GM18505 (cell line): Measurements from ENCODE around the gene MYOT.

Source experiments
- ATAC-seq: cut with Tn5 transposase; IDR thresholded peaks from one replicate; pipeline ENCODE4 v1.9.1; 2021; ENCODE audit not compliant: unreplicated experiment
- POLR2A ChIP-seq: IDR thresholded peaks from 4 replicates; pipeline ENCODE4 v1.6.1; 2011; ENCODE audit warnings: borderline replicate concordance; ENCODE audit not compliant: insufficient read depth, insufficient read length; ENCODE audit errors: extremely low read depth

MYOT gene

DNA sequence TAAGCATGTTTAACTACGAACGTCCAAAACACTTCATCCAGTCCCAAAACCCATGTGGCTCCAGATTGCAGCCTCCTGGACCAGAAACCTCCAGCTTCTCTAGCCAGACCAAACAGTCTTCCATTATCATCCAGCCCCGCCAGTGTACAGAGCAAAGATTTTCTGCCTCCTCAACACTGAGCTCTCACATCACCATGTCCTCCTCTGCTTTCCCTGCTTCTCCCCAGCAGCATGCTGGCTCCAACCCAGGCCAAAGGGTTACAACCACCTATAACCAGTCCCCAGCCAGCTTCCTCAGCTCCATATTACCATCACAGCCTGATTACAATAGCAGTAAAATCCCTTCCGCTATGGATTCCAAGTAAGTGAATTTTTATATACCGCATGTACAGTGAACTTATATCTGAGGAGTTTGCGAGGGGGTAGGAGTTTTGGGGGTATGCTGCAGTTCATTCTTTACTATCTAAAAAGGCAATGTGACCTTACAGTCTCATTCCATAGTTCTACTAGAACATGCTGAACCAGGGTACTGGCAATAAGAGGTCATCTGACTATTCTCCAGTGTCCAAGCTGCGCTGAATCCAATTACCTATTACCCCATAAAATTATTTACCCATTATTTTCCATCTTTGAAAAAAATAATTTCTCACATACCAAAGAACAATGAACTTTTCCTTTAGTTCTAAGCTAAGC, 3.1 kb downstream of the MYOT start:
- no peak for ATAC-seq
- TF ChIP-seq POLR2A: no peak

DNA sequence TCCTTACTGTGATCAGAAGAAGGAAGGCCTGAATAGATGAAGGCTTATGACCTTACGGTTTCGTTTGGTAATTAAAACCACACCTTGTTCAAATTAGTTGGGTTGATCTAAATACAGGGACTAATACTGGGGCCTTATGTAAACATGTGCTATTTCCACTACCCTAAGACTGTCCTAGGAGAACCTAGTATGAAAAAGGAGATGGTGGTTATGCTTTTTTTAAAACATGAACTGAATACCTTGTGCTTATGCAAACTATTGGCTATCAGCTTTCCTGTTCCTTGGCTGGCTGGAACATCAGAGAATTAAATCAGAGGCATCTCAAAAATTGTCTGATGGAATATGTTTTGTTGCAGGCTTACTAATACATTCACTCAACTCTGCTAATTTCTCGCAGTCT, 3.9 kb downstream of the MYOT start:
- no peak for TF ChIP-seq POLR2A
- ATAC-seq: no peak

DNA sequence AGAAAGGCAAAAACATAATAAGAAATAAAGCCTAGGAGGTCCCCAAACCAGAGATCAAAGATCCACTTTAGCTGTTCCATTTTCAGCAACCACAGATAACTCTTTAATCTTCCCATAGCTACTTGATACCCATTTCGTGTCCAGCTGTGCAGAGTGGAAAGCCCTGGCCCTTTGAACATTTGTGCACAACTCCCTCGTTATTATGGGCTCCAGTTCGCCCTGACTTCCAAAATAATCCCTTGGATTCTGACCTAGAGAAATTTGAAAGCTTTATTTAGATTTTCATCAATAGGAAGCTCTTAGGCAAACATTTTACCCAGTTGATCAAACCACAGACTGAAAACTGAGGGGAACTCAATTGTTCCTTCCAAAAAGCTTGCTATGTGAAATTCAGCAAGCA, 4.8 kb downstream of the MYOT start:
- no peak for TF ChIP-seq POLR2A

DNA sequence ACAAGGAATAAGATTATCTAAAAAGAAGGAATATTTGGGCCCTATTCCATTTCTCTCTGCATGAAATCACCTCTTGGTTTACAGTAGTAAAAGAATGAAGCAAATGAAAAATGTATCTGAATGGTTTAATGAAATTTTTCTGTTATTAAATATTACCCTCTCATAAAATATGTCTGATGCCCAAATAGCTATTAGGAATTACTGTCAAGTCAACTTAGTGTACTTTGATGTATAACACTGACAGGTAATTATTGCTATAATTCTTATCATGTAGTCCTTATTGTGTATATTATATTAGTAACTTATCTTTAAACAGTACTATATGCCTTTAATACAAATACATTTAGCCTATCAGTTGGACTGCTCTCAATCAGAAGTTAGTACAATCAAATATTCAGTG, 8.4 kb downstream of the MYOT start:
- ATAC-seq: no peak
- TF ChIP-seq POLR2A: no peak

More for the DNA sequence above, 4.8 kb downstream of the MYOT start:
- ATAC-seq: no peak

DNA sequence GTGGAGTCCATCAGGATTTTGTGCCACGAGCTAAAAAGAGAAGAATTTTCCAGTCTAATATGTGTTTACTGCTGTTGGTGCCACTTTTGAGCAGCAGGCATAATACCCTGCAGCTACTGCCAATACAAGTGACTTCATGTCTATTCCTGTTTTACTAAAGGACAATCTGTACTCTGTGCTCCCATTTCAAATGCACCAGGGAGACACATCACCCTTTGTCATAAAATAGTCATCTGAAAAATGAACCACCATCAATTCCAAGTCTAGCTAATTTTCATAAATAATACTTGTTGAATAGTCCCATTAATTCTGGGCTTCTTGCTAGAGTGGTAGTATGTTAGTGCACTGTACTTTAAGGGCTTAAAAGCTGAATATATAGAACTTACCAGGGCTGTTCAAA, 12.7 kb downstream of the MYOT start:
- ATAC-seq: no peak
- no peak for TF ChIP-seq POLR2A

DNA sequence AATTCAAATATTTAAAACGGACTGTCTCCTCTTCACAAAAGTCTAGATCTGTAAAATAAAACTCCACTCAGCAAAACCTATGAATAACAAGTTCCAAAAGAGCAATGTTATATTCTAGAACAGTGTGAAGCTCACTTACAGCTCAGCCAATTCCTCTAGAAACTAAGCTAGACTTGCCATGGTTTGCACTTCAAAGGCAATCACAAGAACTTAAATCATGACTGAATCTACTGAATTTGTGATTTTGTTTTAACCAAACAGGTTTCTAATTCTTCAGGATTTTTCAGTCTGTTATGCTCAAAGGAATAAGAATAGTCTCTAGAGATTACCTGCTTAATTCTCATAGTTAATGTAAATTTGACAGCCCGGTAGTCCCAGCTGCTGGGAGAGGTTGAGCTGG, 20.2 kb downstream of the MYOT start:
- TF ChIP-seq POLR2A: no peak
- no peak for ATAC-seq

DNA sequence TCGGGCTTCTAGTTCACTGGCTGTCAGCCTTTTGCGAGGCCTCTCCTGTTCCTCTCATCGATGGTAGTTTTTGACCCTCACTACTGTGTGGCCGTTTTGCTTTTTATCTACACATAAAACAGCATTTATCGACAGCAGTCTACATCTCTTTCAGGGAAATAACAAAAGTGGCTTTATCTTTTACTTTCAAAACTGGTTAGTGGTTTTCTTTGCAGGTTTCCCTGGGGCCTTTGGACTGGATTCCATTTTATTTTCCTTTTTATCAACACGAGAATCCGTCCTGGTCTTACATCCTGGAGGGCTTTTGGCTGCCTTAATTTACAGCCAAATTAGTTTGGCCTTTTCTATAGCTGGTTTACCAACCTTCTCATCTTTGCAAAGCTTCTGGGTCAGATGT, 20.8 kb downstream of the MYOT start:
- no peak for ATAC-seq
- no peak for TF ChIP-seq POLR2A

DNA sequence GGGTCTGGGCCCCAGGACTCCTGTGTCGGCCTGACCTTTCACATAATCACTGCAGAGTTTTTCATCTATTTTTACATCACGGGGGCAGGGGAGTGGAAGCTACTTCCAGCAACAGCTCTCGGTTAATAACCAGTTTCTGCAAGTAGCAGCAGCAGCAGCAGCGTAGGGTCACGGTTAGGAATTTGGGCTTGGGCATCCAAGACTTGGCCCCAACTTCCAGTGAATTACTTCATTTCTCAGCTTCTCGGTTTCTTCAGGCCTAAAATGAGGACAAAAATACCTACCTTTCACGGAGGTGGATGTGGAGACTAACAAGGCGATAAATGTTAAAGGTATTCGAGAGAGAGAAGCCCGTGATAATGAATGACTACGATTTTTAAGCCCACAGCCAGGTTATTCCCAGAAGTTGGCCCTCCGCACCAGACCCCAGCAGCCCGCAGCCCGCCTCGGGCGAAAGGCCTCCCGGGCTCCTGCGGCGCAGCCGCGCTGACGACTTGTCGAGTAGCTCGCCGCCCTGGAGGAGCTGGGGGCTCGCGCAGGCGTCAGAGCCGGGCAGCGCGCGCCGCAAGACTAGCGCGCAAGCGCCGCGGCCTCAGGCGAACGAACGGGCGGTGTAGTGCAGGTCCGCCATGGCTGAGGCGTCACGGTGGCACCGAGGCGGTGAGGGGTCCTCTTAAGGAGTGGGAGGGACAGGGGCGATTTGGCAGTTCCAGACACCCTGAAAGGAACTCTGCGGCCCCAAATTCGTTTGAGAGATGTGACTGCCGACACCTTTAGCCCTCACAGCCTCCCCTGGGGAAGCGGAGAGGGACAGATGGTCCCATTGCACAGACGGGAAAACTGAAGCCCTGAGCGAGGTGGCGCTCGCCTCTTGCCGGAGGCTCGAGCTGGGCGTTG, 21.5 kb downstream of the MYOT start, which contains the start of gene PKD2L2:
Gene PKD2L2 (plus strand): TSS at position 595 of the 897 bp plus-strand sequence. CDS start 35 bp downstream, at position 630.
- peak; percentile 95 for TF ChIP-seq POLR2A
- peak; percentile 97 for ATAC-seq

DNA sequence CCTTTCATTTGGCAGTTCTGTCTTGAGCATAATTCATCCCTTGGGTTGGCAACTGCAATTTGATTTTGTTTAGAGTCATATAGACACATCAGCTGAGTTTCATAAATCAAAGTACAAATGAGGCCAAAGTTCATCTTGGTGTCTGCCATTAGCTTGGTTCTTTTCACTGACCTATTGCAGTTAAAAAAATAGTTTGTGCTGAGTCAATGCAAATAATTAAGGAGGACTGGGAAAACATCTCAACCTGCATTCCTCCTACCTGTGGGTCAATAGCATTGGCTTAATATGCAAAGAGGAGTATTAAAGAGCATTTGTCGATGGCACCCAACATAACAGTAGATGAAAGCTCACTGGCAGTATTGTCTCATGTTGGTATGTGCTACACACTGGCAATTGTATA, 23.2 kb downstream of the MYOT start:
- TF ChIP-seq POLR2A: no peak
- ATAC-seq: no peak

DNA sequence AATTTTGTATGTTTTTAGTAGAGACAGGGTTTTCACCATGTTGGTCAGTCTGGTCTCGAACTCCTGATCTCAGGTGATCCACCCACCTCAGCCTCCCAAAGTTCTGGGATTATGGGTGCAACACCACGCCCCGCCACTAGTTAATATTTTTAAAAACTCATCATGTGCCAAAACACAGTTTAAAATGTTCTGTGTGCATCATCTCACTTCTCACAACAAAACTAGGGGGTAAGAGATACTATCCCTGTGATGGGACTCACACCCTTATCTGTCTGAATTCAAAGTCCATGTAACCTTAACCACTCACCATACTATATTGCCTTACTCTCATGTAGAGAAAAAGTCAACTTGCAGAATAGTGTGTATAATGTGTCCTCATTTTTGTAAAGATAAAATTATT, 24.2 kb downstream of the MYOT start:
- TF ChIP-seq POLR2A: no peak
- ATAC-seq: no peak

DNA sequence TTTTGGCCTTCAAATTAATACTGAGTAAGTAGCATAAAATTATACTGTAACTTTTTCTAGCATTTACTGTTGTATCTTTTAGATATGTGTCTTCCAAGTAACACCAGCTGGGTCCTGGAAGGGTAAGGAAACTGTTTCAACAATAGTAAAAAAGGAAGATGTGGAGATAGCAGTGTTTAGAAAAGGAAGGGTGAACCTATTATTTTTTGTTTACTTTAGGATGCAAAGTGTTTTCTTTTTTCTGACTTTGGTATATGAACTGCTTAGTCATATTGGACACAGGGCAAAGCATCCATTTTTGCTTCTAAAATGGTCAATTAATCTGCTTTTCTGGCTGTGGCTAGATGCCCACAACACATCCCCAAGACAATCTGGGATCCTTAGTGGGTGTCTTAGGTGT, 26.9 kb downstream of the MYOT start:
- TF ChIP-seq POLR2A: no peak
- ATAC-seq: no peak

DNA sequence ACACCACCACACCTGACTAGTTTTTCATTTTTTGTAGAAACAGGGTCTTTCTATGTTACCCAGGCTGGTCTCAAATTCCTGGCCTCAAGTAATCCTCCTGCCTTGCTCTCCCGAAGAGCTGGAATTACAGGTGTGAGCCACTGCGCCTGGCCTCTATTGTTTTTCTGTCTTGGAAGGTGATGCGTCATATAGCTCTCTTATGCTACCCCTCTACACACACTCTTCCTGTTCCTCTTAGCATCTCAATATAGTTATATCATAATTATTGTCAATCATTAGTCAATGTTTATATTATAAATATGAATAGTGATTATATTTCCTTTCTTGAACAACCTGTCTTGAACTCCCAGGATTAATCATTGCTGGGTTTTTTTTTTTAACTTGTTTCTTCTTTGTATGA, 28.9 kb downstream of the MYOT start:
- ATAC-seq: no peak
- no peak for TF ChIP-seq POLR2A

DNA sequence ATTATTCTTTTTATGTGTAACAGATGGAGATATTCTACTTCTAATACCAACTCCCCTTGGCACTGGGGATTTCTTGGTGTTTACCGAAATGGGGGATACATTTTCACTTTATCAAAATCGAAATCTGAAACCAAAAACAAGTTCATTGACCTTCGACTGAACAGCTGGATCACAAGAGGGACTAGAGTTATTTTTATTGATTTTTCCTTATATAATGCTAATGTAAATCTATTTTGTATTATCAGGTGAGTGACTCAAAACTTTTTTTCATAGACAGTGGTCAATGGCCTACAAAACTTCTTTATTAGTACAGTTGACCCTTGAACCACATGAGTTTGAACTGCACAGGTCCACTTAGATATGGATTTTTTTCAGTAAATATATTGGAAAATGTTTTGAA, 31.8 kb downstream of the MYOT start:
- no peak for ATAC-seq
- no peak for TF ChIP-seq POLR2A
